ENCODE measurements around the gene PCK2. TPM values are rescaled to one million over a fixed set of nuclear protein-coding genes. Genes with fewer than 3 reads are reported as not detected.

The PCK2 gene
- total RNA-seq, 1 experiment from 2014 or later: 106 TPM

GRCh38 chr14:24130717-24131548 lies 36.8 kb downstream of the PCK2 start:
- Histone ChIP-seq H3K36me3 (ENCODE audit: insufficient read depth, low read length) (no peaks in the 10 kb centered on the region), H2AFZ (ENCODE audit: low read length) (no peak overlapping the region), H3K27ac (ENCODE audit: low read length) (no peak overlapping the region), H4K20me1 (ENCODE audit: insufficient read depth, low read depth, low read length) (no peaks in the 10 kb centered on the region), H3K9me2 (replicated peaks; ENCODE audit: insufficient read depth, low read length) (no peaks in the 10 kb centered on the region), H3K9me3 (ENCODE audit: low read length) (no peaks in the 10 kb centered on the region), H3K9ac (ENCODE audit: low read length) (no peak overlapping the region), H3K27me3 (ENCODE audit: low read length) (no peaks in the 10 kb centered on the region), H3K4me1 (ENCODE audit: low read length) (peaks cover 9% of the 10 kb centered on the region), H3K4me2 (ENCODE audit: low read depth, low read length, poor library complexity, severe bottlenecking) (no peak overlapping the region), H3K79me2 (ENCODE audit: low read length) (no peaks in the 10 kb centered on the region), H3K4me3 (ENCODE audit: low read length) (no peak overlapping the region)
- no peak for DNase-seq

GRCh38 chr14:24131549-24131966 lies 37.4 kb downstream of the PCK2 start:
- no peaks in the 10 kb centered on the region for H3K9me2 ChIP-seq (replicated peaks; ENCODE audit: insufficient read depth, low read length)
- no peak overlapping the region for H3K4me2 ChIP-seq (ENCODE audit: low read depth, low read length, poor library complexity, severe bottlenecking)
- H3K27ac ChIP-seq (ENCODE audit: low read length): no peak overlapping the region
- DNase-seq: no peak
- H2AFZ ChIP-seq (ENCODE audit: low read length): no peak overlapping the region
- peaks cover 9% of the 10 kb centered on the region for H3K4me1 ChIP-seq (ENCODE audit: low read length)
- no peak overlapping the region for H3K4me3 ChIP-seq (ENCODE audit: low read length)
- no peaks in the 10 kb centered on the region for H3K36me3 ChIP-seq (ENCODE audit: insufficient read depth, low read length)
- H3K9me3 ChIP-seq (ENCODE audit: low read length): no peaks in the 10 kb centered on the region
- H4K20me1 ChIP-seq (ENCODE audit: insufficient read depth, low read depth, low read length): no peaks in the 10 kb centered on the region
- peaks cover 6% of the 10 kb centered on the region for H3K79me2 ChIP-seq (ENCODE audit: low read length)
- H3K27me3 ChIP-seq (ENCODE audit: low read length): no peaks in the 10 kb centered on the region
- H3K9ac ChIP-seq (ENCODE audit: low read length): no peak overlapping the region

- Histone ChIP-seq H3K27ac (ENCODE audit: low read length) (no peak overlapping the region), H3K4me3 (ENCODE audit: low read length) (no peak overlapping the region), H3K9ac (ENCODE audit: low read length) (no peak overlapping the region), H3K4me1 (ENCODE audit: low read length) (peaks cover 15% of the 10 kb centered on the region), H2AFZ (ENCODE audit: low read length) (no peak overlapping the region), H3K79me2 (ENCODE audit: low read length) (peaks cover 12% of the 10 kb centered on the region), H3K36me3 (ENCODE audit: insufficient read depth, low read length) (no peaks in the 10 kb centered on the region), H3K27me3 (ENCODE audit: low read length) (no peaks in the 10 kb centered on the region), H4K20me1 (ENCODE audit: insufficient read depth, low read depth, low read length) (no peaks in the 10 kb centered on the region), H3K4me2 (ENCODE audit: low read depth, low read length, poor library complexity, severe bottlenecking) (no peak overlapping the region), H3K9me2 (replicated peaks; ENCODE audit: insufficient read depth, low read length) (no peaks in the 10 kb centered on the region), H3K9me3 (ENCODE audit: low read length) (no peaks in the 10 kb centered on the region)
- no peak for DNase-seq
These were observed 38.1 kb downstream of the PCK2 start for GRCh38 chr14:24132061-24132685.

- Histone ChIP-seq H3K4me1 (ENCODE audit: low read length) (peaks cover 23% of the 10 kb centered on the region), H3K9me3 (ENCODE audit: low read length) (no peaks in the 10 kb centered on the region), H4K20me1 (ENCODE audit: insufficient read depth, low read depth, low read length) (no peaks in the 10 kb centered on the region), H3K9ac (ENCODE audit: low read length) (no peak overlapping the region), H3K9me2 (replicated peaks; ENCODE audit: insufficient read depth, low read length) (no peaks in the 10 kb centered on the region), H3K4me2 (ENCODE audit: low read depth, low read length, poor library complexity, severe bottlenecking) (no peak overlapping the region), H3K4me3 (ENCODE audit: low read length) (no peak overlapping the region), H3K79me2 (ENCODE audit: low read length) (peaks cover 19% of the 10 kb centered on the region), H3K36me3 (ENCODE audit: insufficient read depth, low read length) (peaks cover 4% of the 10 kb centered on the region; the same call in 1 of the 2 replicates), H2AFZ (ENCODE audit: low read length) (no peak overlapping the region), H3K27ac (ENCODE audit: low read length) (no peak overlapping the region), H3K27me3 (ENCODE audit: low read length) (no peaks in the 10 kb centered on the region)
- DNase-seq: no peak
These were observed 38.9 kb downstream of the PCK2 start for GRCh38 chr14:24132976-24133375.

GRCh38 chr14:24133735-24134134 lies 39.6 kb downstream of the PCK2 start:
- Histone ChIP-seq H4K20me1 (ENCODE audit: insufficient read depth, low read depth, low read length) (no peaks in the 10 kb centered on the region), H3K4me2 (ENCODE audit: low read depth, low read length, poor library complexity, severe bottlenecking) (no peak overlapping the region), H3K79me2 (ENCODE audit: low read length) (peaks cover 26% of the 10 kb centered on the region), H3K9me2 (replicated peaks; ENCODE audit: insufficient read depth, low read length) (no peaks in the 10 kb centered on the region), H3K27me3 (ENCODE audit: low read length) (no peaks in the 10 kb centered on the region), H3K27ac (ENCODE audit: low read length) (no peak overlapping the region), H3K36me3 (ENCODE audit: insufficient read depth, low read length) (peaks cover 11% of the 10 kb centered on the region), H3K9me3 (ENCODE audit: low read length) (no peaks in the 10 kb centered on the region), H3K4me1 (ENCODE audit: low read length) (peaks cover 30% of the 10 kb centered on the region), H3K4me3 (ENCODE audit: low read length) (no peak overlapping the region), H2AFZ (ENCODE audit: low read length) (no peak overlapping the region), H3K9ac (ENCODE audit: low read length) (no peak overlapping the region)
- DNase-seq: peak; percentile 64

GRCh38 chr14:24135584-24135833 lies 41.4 kb downstream of the PCK2 start:
- no peak for DNase-seq
- H3K27ac ChIP-seq (ENCODE audit: low read length): peak overlapping the region; percentile 54
- H3K79me2 ChIP-seq (ENCODE audit: low read length): peaks cover 43% of the 10 kb centered on the region
- H2AFZ ChIP-seq (ENCODE audit: low read length): peak overlapping the region; percentile 76
- no peaks in the 10 kb centered on the region for H3K9me2 ChIP-seq (replicated peaks; ENCODE audit: insufficient read depth, low read length)
- peak overlapping the region; percentile 98 for H3K9ac ChIP-seq (ENCODE audit: low read length)
- peaks cover 42% of the 10 kb centered on the region for H3K4me1 ChIP-seq (ENCODE audit: low read length)
- H4K20me1 ChIP-seq (ENCODE audit: insufficient read depth, low read depth, low read length): no peaks in the 10 kb centered on the region
- no peaks in the 10 kb centered on the region for H3K27me3 ChIP-seq (ENCODE audit: low read length)
- H3K9me3 ChIP-seq (ENCODE audit: low read length): no peaks in the 10 kb centered on the region
- H3K4me2 ChIP-seq (ENCODE audit: low read depth, low read length, poor library complexity, severe bottlenecking): peak overlapping the region; percentile 87
- H3K4me3 ChIP-seq (ENCODE audit: low read length): peak overlapping the region; percentile 98
- peaks cover 23% of the 10 kb centered on the region for H3K36me3 ChIP-seq (ENCODE audit: insufficient read depth, low read length)

- H3K79me2 ChIP-seq (ENCODE audit: low read length): peaks cover 48% of the 10 kb centered on the region
- H3K9me2 ChIP-seq (replicated peaks; ENCODE audit: insufficient read depth, low read length): no peaks in the 10 kb centered on the region
- H2AFZ ChIP-seq (ENCODE audit: low read length): peak within 1 kb of the TSS; percentile 76
- no peaks in the 10 kb centered on the region for H4K20me1 ChIP-seq (ENCODE audit: insufficient read depth, low read depth, low read length)
- peak within 1 kb of the TSS; percentile 98 for H3K9ac ChIP-seq (ENCODE audit: low read length)
- DNase-seq: peak; percentile 99
- peaks cover 42% of the 10 kb centered on the region for H3K4me1 ChIP-seq (ENCODE audit: low read length)
- peak within 1 kb of the TSS; percentile 87 for H3K4me2 ChIP-seq (ENCODE audit: low read depth, low read length, poor library complexity, severe bottlenecking)
- H3K36me3 ChIP-seq (ENCODE audit: insufficient read depth, low read length): peaks cover 23% of the 10 kb centered on the region
- H3K9me3 ChIP-seq (ENCODE audit: low read length): no peaks in the 10 kb centered on the region
- H3K27ac ChIP-seq (ENCODE audit: low read length): peak within 1 kb of the TSS; percentile 71
- H3K4me3 ChIP-seq (ENCODE audit: low read length): peak within 1 kb of the TSS; percentile 98
- H3K27me3 ChIP-seq (ENCODE audit: low read length): no peaks in the 10 kb centered on the region
These were observed 41.9 kb downstream of the PCK2 start, which contains the start of gene PSME1 for GRCh38 chr14:24135834-24136683. PSME1 (plus strand) TSS chr14:24136194; CDS start chr14:24136263, 69 bp downstream.

Data from Karpas-422 (cell line).